GM23338 (cell line): ENCODE data around the gene PSG7. TPM values are rescaled to one million over a fixed set of nuclear protein-coding genes. Genes with fewer than 3 reads are reported as not detected.
"Not testable (repeated sequence)": the region's sequence is repeated elsewhere in the genome, so short reads cannot be mapped to it uniquely, and the experiment has no call there.

Source experiments
- ATAC-seq: fragments of 200-7000 bp; cut with Tn5 transposase; 3 replicates; pipeline ENCODE4 v1.9.1; 2020
- DNase-seq: peaks from one replicate; pipeline ENCODE4 v3.0.0-alpha.2; 2015; ENCODE audit warnings: low spot score
- H2AFZ ChIP-seq: fragments of 200-600 bp; sonication (generic); 2 replicates; pipeline ENCODE4 v1.8.0; 2016; ENCODE audit warnings: antibody characterized with exemption, mild to moderate bottlenecking, moderate library complexity
- H3F3A ChIP-seq: fragments of 200-600 bp; sonication (generic); replicated peaks from 2 replicates; pipeline ENCODE4 v1.8.0; 2017; ENCODE audit warnings: antibody characterized with exemption, mixed run types, low read depth
- H3K27ac ChIP-seq: fragments of 200-600 bp; sonication (generic); 2 replicates; pipeline ENCODE4 v1.6.1; 2016; ENCODE audit warnings: low read depth
- H3K27me3 ChIP-seq: fragments of 200-600 bp; sonication (generic); 2 replicates; pipeline ENCODE4 v1.8.0; 2016; ENCODE audit warnings: mild to moderate bottlenecking, mixed run types, moderate library complexity; ENCODE audit not compliant: insufficient read depth
- H3K36me3 ChIP-seq: fragments of 200-600 bp; sonication (generic); 2 replicates; pipeline ENCODE4 v1.8.0; 2016; ENCODE audit warnings: mild to moderate bottlenecking; ENCODE audit not compliant: insufficient read depth
- H3K4me1 ChIP-seq: fragments of 200-600 bp; sonication (generic); 2 replicates; pipeline ENCODE4 v1.8.0; 2016; ENCODE audit warnings: mild to moderate bottlenecking, moderate library complexity; ENCODE audit not compliant: insufficient read depth
- H3K4me2 ChIP-seq: fragments of 200-600 bp; sonication (generic); 2 replicates; pipeline ENCODE4 v1.7.1; 2017; ENCODE audit warnings: mixed run types
- H3K4me3 ChIP-seq: fragments of 200-600 bp; sonication (generic); 2 replicates; pipeline ENCODE4 v1.6.1; 2016; ENCODE audit warnings: mixed run types
- H3K79me2 ChIP-seq: fragments of 200-600 bp; sonication (generic); replicated peaks from 2 replicates; pipeline ENCODE4 v1.8.0; 2017; ENCODE audit warnings: mild to moderate bottlenecking; ENCODE audit not compliant: insufficient read depth
- H3K9me2 ChIP-seq: fragments of 200-600 bp; sonication (generic); 2 replicates; pipeline ENCODE4 v1.8.0; 2017; ENCODE audit not compliant: insufficient read depth
- H4K20me1 ChIP-seq: fragments of 200-600 bp; sonication (generic); replicated peaks from 2 replicates; pipeline ENCODE4 v1.8.0; 2017; ENCODE audit warnings: mild to moderate bottlenecking; ENCODE audit not compliant: insufficient read depth
- H3K27ac Mint-ChIP-seq: 2 replicates; pipeline ENCODE4 v1.8.0; 2020; ENCODE audit warnings: inconsistent platforms, mild to moderate bottlenecking, moderate library complexity, mixed read lengths
- H3K27me3 Mint-ChIP-seq: 3 replicates; pipeline ENCODE4 v1.8.0; 2022; ENCODE audit warnings: low read depth, mild to moderate bottlenecking, moderate library complexity, mixed read lengths, inconsistent platforms; ENCODE audit not compliant: insufficient read depth, poor library complexity
- H3K36me3 Mint-ChIP-seq: 3 replicates; pipeline ENCODE4 v1.8.0; 2021; ENCODE audit warnings: low read depth, mild to moderate bottlenecking, inconsistent platforms, moderate library complexity, mixed read lengths
- H3K4me1 Mint-ChIP-seq: 3 replicates; pipeline ENCODE4 v1.8.0; 2020; ENCODE audit warnings: mild to moderate bottlenecking, inconsistent platforms, mixed read lengths
- H3K4me3 Mint-ChIP-seq: 3 replicates; pipeline ENCODE4 v1.8.0; 2021; ENCODE audit warnings: moderate library complexity, mild to moderate bottlenecking, inconsistent platforms, mixed read lengths
- H3K9me3 Mint-ChIP-seq: 3 replicates; pipeline ENCODE4 v1.8.0; 2020; ENCODE audit warnings: moderate library complexity, mild to moderate bottlenecking, inconsistent platforms, mixed read lengths
- CTCF ChIP-seq, 2 experiments: fragments of 200-600 bp in 1 of 2; sonication (generic) in 1 of 2; conservative IDR thresholded peaks; 2 replicates each; pipeline versions ENCODE4 v1.5.1 to v1.6.1; 2016 to 2017; ENCODE audit warnings: antibody characterized with exemption in 2 of 2, low read depth in 2 of 2, mild to moderate bottlenecking in 2 of 2, moderate library complexity in 1 of 2
- polyA plus RNA-seq: library from polyadenylated mRNA; unstranded; fragments of >200 nt; fragmentation: Nextera tagmentation; extraction: Ambion mirVana; gene quantifications from 2 replicates; pipeline ENCODE4 v1.2.1, GENCODE V29; 2016
- total RNA-seq: library from RNA; depleted of rRNA; stranded (reverse); fragments of >200 nt; shearing (Covaris generic); gene quantifications from 2 replicates; pipeline ENCODE4 v1.2.3, GENCODE V29; 2014

Gene PSG7
- total and polyA plus RNA-seq, 2 experiments from 2014 or later = not detected

DNA sequence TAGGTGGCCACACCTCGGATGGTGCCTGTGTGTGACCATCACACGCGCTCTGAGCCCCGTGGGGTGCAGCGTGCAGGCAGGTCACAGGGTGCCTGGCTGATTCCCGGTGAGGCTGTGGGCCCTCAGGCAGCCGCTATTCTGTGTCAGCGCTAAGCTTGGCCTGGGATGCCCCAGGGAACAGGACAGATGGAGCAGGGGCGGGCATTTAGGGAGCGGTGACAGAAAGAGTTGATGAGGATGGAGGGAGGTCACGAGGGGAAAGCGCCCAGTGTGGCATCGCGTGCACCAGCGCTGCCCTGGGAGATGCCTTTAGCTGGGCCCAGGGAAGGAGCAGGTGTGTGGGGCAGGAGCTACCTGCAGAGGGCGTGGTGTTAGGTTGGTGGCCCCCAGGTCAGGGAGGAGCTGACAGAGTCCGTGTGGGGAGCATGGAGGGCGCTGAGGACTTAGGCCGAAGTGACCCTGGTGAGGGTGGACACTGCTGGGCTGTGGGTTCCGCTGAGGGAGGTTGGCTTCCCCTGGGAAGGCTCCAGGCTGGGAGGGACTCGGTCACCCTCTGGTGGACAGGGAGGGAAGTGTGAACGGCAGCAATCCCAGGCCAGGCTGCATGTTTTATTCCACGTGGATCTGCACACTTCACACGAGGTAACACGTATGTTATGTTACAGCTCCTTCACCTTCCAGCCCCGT is 17.8 kb downstream of the PSG7 start:
- peaks cover 94% of the 10 kb centered on the region for H3K9me3 Mint-ChIP-seq
- H3F3A ChIP-seq, H3K4me3 ChIP-seq, H3K4me1 ChIP-seq, H3K36me3 Mint-ChIP-seq, H3K4me3 Mint-ChIP-seq, H2AFZ ChIP-seq, H3K4me2 ChIP-seq, H3K79me2 ChIP-seq, H3K36me3 ChIP-seq, H4K20me1 ChIP-seq, ATAC-seq, H3K9me2 ChIP-seq, H3K4me1 Mint-ChIP-seq, H3K27ac Mint-ChIP-seq, H3K27me3 ChIP-seq, H3K27ac ChIP-seq, H3K27me3 Mint-ChIP-seq: not testable (repeated sequence)
- TF ChIP-seq CTCF (conservative IDR thresholded peaks at IDR 0.05; ENCODE audit: low read depth in 2 of 2) = peak; percentile 52 to 70
- DNase-seq = peak; percentile 51

DNA sequence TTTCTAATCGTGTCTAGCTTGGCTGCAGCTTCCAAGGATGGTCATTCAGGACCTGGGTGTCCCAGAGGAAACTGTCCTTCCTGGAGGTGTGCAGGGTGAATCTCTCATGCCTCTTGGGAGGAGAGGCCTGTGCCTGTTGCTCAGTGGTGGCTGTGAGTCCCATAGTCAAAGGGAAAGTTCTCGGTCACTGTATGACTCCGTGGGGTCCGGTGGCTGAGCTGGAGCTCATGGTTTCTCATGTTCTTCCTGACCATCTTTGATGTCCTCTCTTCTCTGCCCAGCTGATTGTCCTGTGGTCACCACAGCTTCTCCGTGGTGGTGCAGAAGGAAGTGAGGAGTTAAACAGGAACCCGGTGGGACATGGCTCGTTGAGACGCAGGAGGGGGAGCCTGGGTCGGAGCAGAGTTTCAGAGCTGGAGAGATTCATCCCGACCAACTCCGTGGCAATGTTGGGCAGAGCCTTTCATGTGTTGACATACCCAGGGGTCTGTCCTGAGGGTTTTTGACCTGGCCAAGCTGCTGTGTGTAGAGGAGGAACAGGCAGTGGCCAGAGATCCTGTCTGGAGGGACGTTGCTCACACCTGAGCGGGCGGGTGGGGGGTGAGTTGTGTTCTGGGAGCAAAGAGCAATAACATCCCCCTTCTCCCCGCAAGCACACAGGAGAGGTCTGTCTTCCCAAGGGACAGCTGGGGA is 18.5 kb downstream of the PSG7 start:
- H3K9me3 Mint-ChIP-seq = peaks cover 95% of the 10 kb centered on the region
- ATAC-seq, H3K79me2 ChIP-seq, H3K27me3 Mint-ChIP-seq, H3K9me2 ChIP-seq, H3K27ac ChIP-seq, H3K4me2 ChIP-seq, H3K27ac Mint-ChIP-seq, H3K36me3 ChIP-seq, H3K4me3 Mint-ChIP-seq, H2AFZ ChIP-seq, H3K4me3 ChIP-seq, H4K20me1 ChIP-seq, H3K4me1 ChIP-seq, H3K36me3 Mint-ChIP-seq, DNase-seq, H3F3A ChIP-seq, H3K27me3 ChIP-seq, H3K4me1 Mint-ChIP-seq: not testable (repeated sequence)

- not testable (repeated sequence) for ATAC-seq, H3K4me1 ChIP-seq, H3F3A ChIP-seq, H3K9me2 ChIP-seq, H3K4me1 Mint-ChIP-seq, H2AFZ ChIP-seq, H3K4me3 ChIP-seq, H3K36me3 ChIP-seq, H3K79me2 ChIP-seq, H3K27me3 Mint-ChIP-seq, DNase-seq, H3K36me3 Mint-ChIP-seq, H3K27ac ChIP-seq, H3K27me3 ChIP-seq, H4K20me1 ChIP-seq, H3K4me3 Mint-ChIP-seq, H3K4me2 ChIP-seq, H3K27ac Mint-ChIP-seq
- peaks cover 95% of the 10 kb centered on the region for H3K9me3 Mint-ChIP-seq
Observed at GRCh38 chr19:42917634-42918033, 19.4 kb downstream of the PSG7 start, which contains the start of gene PSG6. TSS of gene PSG6 (minus strand) at chr19:42917894. CDS start at chr19:42917792, 102 bp downstream.

- H3K4me1 ChIP-seq, H3F3A ChIP-seq, H3K4me1 Mint-ChIP-seq, H2AFZ ChIP-seq, H3K4me3 ChIP-seq, H3K4me3 Mint-ChIP-seq, H3K27me3 Mint-ChIP-seq, H3K79me2 ChIP-seq, H3K9me2 ChIP-seq, H3K36me3 ChIP-seq, H4K20me1 ChIP-seq, H3K27ac Mint-ChIP-seq, ATAC-seq, DNase-seq, H3K27me3 ChIP-seq, H3K27ac ChIP-seq, H3K4me2 ChIP-seq: not testable (repeated sequence)
- Mint-ChIP-seq H3K36me3 (peaks cover 13% of the 10 kb centered on the region), H3K9me3 (peaks cover 95% of the 10 kb centered on the region)
Observed at GRCh38 chr19:42916931-42917330, 20.1 kb downstream of the PSG7 start.

- not testable (repeated sequence) for H2AFZ ChIP-seq, H3K27me3 ChIP-seq, H3K4me3 Mint-ChIP-seq, H3K4me3 ChIP-seq, H3K27ac ChIP-seq, H3K27ac Mint-ChIP-seq, H4K20me1 ChIP-seq, ATAC-seq, H3F3A ChIP-seq, H3K27me3 Mint-ChIP-seq, H3K36me3 ChIP-seq, H3K4me1 Mint-ChIP-seq, H3K4me2 ChIP-seq, H3K9me2 ChIP-seq, H3K79me2 ChIP-seq, DNase-seq, H3K4me1 ChIP-seq
- H3K9me3 Mint-ChIP-seq = peaks cover 97% of the 10 kb centered on the region
- H3K36me3 Mint-ChIP-seq = peaks cover 14% of the 10 kb centered on the region; the same call in 2 of the 3 replicates
Observed at GRCh38 chr19:42913516-42913915, 23.5 kb downstream of the PSG7 start.

DNA sequence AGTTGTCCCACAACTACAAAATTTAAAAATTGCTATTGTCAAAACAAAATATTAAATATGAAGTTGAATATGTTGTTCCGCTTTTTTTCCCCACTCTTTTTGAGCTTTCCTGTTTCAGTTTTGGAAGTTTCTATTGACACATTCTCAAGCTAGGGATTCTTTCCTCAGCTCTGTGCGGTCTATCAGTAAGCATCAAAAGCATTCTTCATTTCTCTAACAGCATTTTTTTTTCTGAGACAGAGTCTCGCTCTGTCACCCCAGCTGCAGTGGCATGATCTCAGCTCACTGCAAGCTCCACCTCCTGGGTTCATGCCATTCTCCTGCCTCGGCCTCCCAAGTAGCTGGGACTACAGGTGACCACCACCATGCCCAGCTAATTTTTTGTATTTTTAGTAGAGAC is 24.1 kb downstream of the PSG7 start:
- H3K27me3 ChIP-seq, H3K4me2 ChIP-seq, H3K4me3 Mint-ChIP-seq, H2AFZ ChIP-seq, H3K36me3 ChIP-seq, H3K4me1 ChIP-seq, H3K79me2 ChIP-seq, H3K27me3 Mint-ChIP-seq, DNase-seq, H3K27ac Mint-ChIP-seq, ATAC-seq, H3F3A ChIP-seq, H3K27ac ChIP-seq, H3K4me1 Mint-ChIP-seq, H3K9me2 ChIP-seq, H3K4me3 ChIP-seq, H4K20me1 ChIP-seq: not testable (repeated sequence)
- Mint-ChIP-seq H3K9me3 (peaks cover 97% of the 10 kb centered on the region), H3K36me3 (peaks cover 15% of the 10 kb centered on the region; the same call in 2 of the 3 replicates)
